NK-92 treated with Interleukin-12 subunit alpha and Interleukin-12 subunit beta, amount 100 ng/mL, for 24 hours (cell line): ENCODE data around the gene NOP16.
"Not testable (repeated sequence)": the region's sequence is repeated elsewhere in the genome, so short reads cannot be mapped to it uniquely, and the experiment has no call there.

Experiments
- DNase-seq: peaks from one replicate; lab custom pipeline; 2025; lab: John Stamatoyannopoulos, UW

The NOP16 gene

DNA sequence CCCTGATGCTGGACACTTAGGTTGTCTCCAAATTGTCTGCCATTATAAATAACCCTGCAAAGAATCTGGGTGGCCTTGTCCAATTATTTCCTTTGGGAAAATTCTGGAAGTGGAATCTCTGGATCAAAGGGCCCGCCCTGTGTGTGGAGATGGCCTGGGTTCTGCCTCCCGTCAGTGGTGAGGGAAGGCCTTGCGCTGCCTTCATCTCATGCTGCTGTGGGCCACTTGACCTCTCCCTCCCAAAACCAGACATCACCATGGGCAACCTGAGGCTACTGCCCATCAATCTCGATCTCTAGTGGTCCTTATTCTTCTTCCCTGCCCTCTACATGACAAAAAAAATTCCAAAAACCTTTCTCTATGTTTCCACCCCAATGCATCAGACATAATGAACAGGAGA lies 21.4 kb upstream of the NOP16 start:
- no peak for DNase-seq

DNA sequence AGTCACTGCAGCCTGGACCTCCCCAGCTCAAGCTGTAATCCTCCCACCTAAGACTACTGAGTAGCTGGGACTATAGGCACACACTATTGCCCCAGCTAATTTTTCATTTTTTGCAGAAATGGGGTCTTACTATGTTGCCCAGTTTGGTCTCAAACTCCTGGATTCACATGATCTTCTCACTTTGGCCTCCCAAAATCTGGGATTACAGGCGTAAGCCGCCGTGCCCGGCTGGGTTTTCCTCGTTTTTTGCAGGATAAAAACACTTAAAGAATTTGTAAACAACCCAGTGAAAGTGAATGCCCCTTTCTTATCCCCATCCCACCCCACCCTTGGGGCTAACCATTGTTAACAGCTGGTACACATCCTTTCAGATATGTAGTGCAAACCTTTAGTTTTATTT lies 20.2 kb upstream of the NOP16 start:
- DNase-seq, result no peak

DNA sequence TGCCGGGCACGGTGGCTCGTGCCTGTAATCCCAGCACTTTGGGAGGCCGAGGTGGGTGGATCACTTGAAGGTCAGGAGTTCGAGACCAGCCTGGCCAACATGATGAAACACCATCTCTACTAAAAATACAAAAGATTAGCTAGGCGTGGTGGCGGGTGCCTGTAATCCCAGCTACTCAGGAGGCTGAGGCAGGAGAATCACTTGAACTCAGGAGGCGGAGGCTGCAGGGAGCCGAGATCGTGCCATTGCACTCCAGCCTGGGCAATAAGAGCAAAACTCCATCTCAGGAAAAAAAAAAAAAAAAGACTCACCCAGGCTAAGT lies 19.8 kb upstream of the NOP16 start:
- DNase-seq, result not testable (repeated sequence)

DNA sequence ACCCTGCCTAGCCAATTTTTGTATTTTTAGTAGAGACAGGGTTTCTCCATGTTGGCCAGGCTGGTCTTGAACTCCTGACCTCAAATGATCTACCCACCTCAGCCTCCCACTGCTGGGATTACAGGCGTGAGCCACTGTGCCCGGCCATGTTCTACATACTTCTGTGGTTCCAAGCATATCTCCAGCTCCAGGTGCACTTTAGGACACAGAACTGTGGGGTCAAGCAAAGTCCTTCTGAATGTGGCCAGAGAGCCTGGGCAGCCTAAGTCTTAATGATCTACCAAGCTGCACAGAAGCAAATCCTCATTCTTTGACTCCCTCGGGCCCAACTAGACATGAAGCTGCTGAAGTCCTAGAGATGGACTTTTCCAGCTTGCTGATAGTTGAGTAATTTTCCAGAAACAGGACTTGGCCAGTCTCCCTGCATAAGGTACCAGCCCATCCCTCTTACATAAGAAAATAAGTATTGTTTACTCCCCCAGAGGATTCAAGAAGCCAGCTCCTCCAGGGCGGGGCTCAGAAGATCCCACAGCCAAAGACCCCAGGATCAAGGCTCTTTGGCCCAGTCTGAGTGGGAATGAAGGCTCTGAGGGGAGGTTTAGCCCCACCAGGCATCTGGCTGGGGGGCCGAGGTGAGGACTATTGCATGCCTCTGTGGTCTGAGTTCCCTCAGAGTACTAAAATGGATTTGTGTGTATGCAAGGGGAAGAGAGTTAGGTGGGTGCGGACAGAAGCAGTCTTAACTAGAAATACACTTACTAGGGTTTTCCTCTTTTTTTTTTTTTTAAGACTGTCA lies 19.3 kb upstream of the NOP16 start:
- DNase-seq, result no peak

DNA sequence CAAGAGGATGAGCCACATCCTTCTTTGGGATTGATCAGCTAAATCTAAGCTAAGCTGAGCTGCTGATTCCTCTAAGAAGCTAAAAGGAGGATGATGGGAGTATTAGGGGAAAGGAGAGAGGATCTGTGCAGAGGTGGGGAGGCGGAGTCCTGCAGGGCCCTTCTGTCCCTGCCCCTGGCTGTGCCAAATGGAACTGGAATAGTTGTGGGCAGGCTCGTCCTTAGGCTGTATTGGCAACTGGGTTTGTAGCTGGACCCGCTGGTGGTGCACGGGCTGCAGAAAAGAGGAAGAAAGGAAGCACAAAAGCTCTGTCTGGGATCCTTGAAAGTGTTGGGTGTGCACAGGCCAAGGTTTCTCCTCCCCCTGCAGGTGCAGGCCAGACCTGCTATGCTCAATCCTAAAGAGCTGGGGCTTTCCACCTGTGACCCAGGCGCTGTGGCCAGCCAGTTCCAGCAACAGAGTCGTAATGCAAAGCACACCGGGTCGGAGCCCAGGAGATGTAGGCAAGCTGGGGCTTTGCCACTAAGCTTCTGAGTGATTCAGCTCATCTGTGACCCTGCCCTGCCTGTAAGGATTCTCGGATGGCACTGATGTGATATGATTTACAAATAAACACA lies 18.1 kb upstream of the NOP16 start:
- DNase-seq, result no peak

DNA sequence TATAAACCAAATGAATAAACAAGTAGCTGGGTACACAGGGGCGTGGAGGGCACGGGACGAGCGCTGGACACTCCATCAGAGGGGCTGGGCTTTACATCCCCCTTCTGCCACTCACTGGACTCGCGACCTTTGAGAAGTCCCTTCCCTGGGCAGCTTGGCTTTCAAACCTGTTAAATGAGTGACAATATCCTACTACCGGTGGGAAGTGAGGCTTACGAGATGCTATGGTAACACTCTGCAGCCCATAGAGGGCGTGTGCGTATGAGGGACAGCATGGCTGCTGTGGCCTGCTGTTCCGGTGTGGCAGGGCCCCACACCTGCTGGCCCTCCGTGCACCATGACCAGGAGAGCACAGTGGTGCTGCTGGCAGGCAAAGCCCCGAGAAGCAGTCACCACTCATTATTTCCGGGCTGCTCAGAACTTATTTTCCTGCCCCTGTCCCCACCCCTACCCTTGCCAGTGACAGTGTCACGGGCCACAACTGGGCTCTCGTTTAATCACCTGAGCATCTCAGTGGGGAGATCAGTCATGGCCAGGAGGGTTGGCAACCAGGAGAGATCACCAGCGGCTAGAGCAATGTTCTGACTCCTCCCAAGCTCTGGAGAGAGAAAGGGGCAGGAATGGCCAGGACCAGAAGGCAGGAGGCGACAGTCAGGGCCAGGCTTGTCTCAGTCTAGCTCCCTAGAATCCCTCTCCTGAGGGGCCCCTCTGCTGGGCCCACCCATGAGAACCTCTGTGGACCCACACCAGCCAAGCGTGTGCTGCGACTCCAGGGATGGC lies 17.4 kb upstream of the NOP16 start:
- DNase-seq, result no peak

DNA sequence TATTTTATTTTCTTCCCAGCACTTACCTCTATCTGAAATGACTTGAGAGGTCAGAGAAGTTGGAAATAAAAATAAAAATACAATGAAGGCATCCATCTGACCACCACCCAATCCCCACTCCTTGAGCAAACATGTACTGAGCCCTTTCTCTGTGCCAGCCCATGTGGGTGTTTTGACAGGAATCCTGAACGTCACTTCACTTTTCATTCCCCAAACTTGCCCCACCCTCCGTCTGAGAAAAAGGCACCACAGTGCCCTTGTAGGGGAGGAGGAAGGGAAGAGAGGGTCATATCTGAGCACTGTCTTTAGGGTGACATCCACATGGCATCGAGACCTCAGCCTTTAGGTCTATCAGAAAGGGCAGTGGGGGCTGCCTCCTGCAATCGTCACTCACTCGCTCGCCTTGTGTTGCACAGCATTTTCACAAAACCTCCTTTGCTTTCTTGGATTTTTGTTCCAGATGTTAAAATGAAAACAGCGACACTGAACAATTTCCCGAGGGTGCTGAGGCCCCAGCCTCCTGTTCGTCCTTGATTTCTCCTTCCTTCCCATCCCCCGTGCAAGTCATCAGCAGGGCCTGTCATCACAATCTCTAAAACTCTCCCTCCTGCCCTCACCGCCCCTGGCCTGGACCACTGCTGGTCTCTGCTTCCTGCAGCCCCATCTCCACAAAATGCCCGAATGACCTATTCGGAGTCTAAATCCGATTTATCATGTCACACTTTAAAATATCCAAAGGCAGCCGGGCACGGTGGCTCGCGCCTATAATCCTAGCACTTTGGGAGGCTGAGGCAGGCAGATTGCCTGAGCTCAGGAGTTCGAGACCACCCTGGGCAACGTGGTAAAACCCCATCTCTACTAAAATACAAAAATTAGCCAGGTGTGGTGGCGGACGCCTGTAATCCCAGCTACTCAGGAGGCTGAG lies 13.1 kb upstream of the NOP16 start:
- no peak for DNase-seq

DNA sequence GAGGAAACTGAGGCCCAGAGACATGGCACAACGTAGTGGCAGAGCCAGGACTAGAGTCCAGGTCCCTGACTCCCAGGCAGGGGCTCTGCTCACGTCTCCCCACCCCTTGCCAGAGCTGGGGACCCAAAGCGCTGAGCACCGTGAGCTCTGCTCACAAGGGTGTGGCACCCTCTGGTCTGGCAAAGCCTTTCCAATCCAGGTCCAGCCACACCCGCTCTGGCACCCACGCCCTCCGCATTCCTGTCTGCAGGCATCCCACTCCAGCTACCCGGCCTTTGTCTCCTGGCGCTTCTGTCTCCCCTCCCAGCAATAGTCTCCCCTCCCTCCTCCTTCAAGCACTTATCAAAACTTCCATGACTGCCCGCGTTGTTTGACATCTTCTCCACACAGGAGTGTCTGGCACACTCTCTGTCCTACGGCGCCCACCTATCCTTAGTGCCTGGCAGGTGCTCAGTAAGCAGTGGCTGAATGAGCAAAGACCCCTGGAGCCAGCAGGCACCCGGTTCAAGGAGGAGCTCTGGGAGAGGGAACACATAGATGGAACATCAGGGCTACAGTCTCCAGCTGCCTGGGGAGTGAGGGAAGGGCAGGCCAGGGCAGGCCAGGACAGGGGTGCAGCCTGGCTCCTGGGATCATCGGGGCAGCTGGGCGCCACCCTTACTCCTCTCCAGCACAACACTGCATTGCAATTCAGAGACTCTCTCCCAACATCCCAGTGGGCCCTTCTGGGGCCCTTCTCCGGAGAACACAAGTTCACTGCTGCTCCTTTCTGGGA lies 12.2 kb upstream of the NOP16 start:
- no peak for DNase-seq

DNA sequence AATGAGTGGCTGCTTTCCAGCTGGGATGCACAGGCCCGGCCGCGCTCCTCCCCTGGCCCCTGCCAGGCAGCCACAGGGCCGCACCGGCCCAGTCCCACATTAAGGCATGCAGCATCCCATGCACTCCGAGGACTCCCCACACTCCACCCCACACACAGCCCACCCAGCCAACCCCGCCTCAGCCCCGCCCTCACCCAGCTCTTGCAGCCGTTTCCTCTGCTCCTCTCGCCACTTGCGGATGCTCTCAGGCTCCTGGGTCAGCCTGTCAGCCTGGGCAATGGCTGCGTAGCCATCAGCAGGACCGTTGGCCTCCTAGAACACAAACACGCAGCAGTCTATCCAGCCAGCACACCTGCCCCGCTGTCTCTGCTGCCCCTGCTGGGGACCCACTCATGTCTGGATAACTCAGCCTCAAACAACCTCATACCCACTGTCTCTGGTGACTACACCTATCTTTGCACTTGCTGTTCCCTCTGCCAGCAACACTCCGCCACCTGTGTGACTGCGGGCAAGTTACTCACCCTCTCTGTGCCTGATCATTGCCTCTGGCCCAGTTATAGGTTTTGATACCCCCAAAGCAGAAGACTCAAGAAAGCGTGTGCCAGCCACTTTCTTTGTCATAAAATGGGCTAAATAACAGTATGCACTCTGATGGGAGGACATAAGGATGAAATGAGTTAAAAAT lies 9.5 kb upstream of the NOP16 start:
- DNase-seq, result no peak

DNA sequence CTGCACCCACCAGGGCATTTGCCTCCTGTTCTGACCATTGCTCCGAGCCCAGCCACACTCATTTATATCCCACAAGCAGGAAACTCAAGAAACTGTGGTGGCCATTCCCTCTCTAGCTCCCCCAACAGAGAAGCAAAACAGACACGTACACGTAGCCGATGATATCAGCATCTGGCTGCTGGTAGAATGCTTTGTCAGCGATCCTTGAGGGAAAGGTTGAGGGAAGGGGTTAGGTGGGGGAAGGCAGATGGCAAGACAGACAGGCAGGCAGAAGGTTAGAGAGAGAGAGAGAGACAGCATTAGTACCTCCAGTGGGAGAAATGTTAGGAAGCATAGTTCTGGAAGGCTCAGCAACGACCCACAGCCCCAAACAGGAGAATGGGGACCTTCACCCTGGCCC lies 7.9 kb upstream of the NOP16 start:
- no peak for DNase-seq

DNA sequence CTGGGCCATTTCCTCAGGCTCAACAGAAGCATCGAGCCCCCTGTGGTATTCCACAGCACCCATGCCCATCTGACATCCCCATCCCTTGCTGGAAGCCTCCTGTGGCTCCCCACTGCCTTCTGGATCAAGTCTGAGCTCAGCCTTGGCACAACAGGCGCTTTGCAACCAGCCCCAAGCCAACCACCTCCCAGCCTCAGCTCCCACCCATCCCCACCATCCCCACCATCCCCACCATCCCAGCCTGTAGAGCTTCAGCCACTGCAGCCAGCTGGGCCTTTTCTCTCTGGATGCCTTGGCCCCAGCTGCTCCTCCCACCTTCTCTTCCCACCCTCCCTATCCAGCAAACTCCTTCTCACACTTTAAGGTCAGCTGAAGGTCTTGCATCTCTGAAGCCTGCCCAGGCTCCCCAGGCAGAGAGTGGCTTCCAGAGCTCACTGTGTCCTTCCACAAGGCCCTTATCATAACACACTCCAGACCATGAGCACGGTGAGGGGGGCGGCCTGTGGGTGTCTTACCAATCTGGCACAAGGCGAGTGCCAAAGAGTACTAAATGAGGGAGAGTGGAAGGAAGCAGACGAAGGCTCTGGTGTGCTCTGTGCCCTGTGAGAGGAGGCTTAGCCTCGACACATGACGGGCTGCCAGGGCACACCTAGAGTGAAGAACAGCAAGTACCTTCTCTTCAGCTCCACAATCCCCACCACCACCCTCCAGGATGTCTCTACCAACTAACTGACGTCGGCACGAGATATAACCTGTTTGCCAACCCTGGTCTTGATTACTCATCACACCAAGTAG lies 6.7 kb upstream of the NOP16 start:
- DNase-seq, result no peak

DNA sequence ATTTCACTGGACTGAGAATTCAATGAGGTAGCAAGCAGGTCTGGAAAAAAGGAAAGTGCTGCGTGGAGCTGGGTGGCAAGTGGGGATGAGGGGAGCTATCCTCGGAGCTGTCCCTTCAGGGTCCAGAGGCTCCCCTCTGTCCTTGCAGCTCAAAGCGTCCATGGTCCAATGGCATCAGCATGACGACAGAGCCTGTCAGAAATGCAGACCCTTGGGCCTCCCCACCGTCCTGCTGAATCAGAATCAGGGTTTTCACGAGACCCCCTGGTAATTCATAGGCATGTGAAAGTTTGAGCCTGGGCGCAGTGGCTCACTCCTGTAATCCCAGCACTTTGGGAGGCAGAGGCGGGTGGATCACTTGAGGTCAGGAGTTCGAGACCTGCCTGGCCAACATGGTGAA lies 5.7 kb upstream of the NOP16 start:
- DNase-seq, result no peak

DNA sequence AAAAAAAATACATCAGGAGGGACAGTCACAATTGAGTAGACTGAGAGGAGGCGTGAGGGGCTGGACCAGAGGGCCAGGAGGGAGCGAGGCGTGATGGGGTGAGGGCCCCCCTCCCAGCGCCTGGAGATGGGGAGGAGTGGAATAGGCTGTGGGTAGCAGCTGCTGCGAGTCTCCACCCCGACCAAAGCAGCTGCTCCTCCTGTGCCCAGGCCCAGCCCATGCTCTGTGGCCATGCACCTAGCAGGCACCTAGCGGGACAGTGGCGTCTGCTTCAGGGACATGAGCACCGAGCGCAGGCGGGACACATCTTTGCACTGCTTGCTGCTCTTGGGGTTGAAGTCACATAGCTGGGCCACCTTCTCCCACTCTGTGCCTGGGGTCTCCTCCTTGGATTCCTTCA lies 4.1 kb upstream of the NOP16 start:
- no peak for DNase-seq

DNA sequence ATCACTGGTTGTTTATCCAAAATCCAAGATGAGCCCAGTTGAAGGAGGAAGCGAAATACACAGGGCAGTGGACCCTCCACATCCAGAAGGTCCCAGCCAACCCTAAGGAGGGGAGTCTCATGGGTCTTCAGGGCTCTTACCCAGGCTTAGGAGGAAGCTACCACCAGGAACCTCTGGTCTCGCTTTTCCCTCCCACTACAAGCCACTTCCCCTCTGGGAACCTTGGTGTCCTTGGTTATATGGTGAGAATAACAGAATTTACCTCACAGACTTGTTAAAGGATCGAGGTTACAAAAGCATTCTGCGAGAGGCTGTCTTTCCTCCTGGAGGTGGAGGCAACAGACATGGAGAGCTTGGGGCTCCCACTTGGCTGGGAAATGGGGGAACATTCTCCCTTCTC lies 3.6 kb upstream of the NOP16 start:
- no peak for DNase-seq

DNA sequence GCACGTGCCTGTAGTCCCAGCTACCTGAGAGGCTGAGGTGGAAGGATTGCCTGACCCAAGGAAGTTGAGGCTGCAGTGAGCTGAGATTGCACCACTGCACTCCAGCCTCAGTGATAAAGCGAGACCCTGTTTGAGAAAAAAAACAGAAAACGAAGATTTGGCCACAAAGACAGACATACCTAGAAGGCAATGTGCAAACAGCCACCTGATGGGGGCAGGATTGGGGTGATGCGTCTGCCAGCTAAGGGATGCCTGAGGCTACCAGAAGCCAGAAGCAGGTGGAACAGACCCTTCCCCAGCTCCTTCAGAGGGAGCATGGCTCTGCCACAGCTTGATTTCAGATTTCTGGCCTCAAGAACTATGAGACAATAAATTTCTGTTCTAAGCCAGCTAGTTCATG lies 3.1 kb upstream of the NOP16 start:
- DNase-seq, result no peak

DNA sequence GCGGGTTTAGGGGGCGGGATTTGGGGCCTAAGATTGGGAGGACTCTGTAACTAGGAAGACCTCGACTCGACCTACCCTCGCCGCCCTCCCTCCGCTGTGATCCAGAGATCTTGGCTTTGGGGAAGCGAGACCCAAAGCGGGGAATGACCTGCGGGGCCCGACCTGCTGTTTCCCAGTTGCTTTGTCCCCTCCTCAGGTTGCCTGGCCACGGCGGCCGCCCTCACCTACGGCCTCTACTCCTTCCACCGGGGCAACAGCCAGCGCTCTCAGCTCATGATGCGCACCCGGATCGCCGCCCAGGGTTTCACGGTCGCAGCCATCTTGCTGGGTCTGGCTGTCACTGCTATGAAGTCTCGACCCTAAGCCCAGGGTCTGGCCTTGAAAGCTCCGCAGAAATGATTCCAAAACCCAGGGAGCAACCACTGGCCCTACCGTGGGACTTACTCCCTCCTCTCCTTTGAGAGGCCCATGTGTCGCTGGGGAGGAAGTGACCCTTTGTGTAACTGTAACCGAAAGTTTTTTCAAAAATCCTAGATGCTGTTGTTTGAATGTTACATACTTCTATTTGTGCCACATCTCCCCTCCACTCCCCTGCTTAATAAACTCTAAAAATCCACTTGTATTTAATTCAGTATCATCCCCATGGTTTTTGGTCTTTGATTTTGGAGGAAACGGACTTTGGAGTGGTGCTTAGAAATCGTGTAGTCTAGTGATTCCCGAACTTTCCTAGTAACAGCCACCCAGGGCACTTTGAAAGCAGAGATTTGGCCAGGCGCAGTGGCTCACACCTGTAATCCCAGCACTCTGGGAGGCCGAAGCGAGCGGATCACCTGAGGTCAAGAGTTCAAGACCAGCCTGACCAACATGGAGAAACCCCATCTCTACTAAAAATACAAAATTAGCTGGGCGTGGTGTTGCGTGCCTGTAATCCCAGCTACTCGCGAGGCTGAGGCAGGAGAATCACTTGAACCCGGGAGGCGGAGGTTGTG lies 1.0 kb upstream of the NOP16 start:
- no peak for DNase-seq

DNA sequence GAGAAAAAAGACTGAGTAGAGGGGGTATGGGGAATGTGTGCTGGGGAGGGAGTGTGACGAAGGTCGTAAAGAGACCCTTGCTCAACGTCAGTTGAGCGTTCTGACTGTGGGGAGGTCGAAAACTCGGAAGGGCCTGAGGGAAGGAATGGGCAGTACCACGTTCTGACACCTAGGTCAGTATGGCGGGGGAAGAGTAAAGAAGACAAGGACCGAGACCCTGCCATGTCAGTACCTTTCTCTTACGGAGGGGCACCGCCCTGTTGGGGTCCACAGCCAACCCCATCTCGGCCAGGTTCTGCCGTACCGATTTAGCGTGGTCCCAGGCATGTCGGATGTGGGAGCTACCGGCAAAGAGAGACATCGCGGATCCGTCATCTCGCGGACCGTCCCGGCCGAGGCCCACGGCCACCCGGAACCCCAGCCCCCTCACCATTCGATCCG lies 375 bp downstream of the NOP16 start:
- no peak for DNase-seq

DNA sequence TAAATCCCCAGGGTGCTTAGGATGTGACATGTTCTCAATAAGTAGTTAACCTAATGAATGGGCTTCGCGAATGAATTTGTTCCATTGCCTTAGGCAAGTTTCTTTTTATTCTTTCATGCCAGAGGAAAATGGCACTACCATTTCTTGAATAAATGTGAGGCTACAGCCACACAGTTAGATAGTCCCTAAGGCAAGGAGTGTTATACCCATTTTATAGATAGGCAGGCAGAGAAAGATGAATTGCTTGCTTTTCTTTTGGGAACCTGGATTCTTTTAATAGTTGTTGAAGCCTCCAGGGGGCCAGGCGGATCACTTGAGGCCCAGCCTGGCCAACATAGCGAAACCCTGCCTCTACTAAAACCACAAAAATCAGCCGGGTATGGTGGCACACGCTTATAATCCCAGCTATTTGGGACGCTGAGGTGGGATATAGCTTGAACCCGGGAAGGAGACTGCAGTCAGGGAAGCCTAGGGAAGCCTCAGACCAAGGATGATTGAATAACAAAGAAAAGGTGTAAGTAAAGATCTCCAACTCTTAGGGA lies 943 bp downstream of the NOP16 start:
- DNase-seq, result no peak
